HepG2 (cell line): ENCODE data around the gene SAPCD1. TPM values are rescaled to one million over a fixed set of nuclear protein-coding genes. Genes with fewer than 3 reads are reported as not detected.

Experiments used
- ATF4 ChIP-seq, 2 experiments: fragments of 450-650 bp in 1 of 2; sonication (generic) in 1 of 2; formaldehyde crosslinking; IDR thresholded peaks; 2 replicates each; pipeline versions ENCODE4 v1.5.0 to v1.8.0; 2020 to 2022; ENCODE audit warnings: mild to moderate bottlenecking in 1 of 2, missing genetic modification reagents in 1 of 2
- FOXO4 ChIP-seq: sonication (generic); formaldehyde crosslinking; conservative IDR thresholded peaks from 2 replicates; pipeline ENCODE4 v1.8.1; 2023; ENCODE audit warnings: missing genetic modification reagents
- FOXP1 ChIP-seq, 2 experiments: fragments of 450-650 bp in 1 of 2; IDR thresholded peaks; 2 replicates each; pipeline ENCODE4 v1.6.1; 2017 to 2018; ENCODE audit warnings: antibody characterized with exemption in 1 of 2
- HNF1A ChIP-seq, 2 experiments: sonication (generic) in 1 of 2; formaldehyde crosslinking in 1 of 2; IDR thresholded peaks; 2 replicates each; pipeline versions ENCODE4 v1.4.0 to v1.6.1; 2016 to 2020; ENCODE audit warnings: borderline replicate concordance in 1 of 2, low read depth in 1 of 2, mild to moderate bottlenecking in 1 of 2, missing genetic modification reagents in 1 of 2
- HOXA9 ChIP-seq: sonication (generic); formaldehyde crosslinking; IDR thresholded peaks from 2 replicates; pipeline ENCODE4 v1.8.1; 2022; ENCODE audit warnings: missing genetic modification reagents, mild to moderate bottlenecking, moderate library complexity, borderline replicate concordance
- POLR2G ChIP-seq: fragments of 200-400 bp; formaldehyde crosslinking; IDR thresholded peaks from 2 replicates; pipeline ENCODE4 v1.6.1; 2018; ENCODE audit warnings: mild to moderate bottlenecking, low read depth, low read length, moderate library complexity
- SNAPC5 ChIP-seq: sonication (generic); formaldehyde crosslinking; IDR thresholded peaks from 2 replicates; pipeline ENCODE4 v1.8.1; 2023; ENCODE audit warnings: mild to moderate bottlenecking, missing genetic modification reagents, borderline replicate concordance
- TCF7 ChIP-seq: sonication (generic); IDR thresholded peaks from 2 replicates; pipeline ENCODE4 v1.6.1; 2016; ENCODE audit warnings: antibody characterized with exemption, low read depth
- TGIF2 ChIP-seq: IDR thresholded peaks from 2 replicates; pipeline ENCODE4 v1.6.1; 2016; ENCODE audit warnings: control low read depth, missing compliant biosample characterization
- ZNF251 ChIP-seq: sonication (generic); formaldehyde crosslinking; IDR thresholded peaks from 2 replicates; pipeline ENCODE4 v1.9.0; 2021; ENCODE audit warnings: mild to moderate bottlenecking, missing genetic modification reagents
- ZNF329 ChIP-seq: sonication (generic); formaldehyde crosslinking; IDR thresholded peaks from 2 replicates; pipeline ENCODE4 v1.9.0; 2021; ENCODE audit warnings: low read depth, mild to moderate bottlenecking, missing genetic modification reagents
- ZNF362 ChIP-seq: sonication (generic); formaldehyde crosslinking; IDR thresholded peaks from 2 replicates; pipeline ENCODE4 v1.4.0; 2020; ENCODE audit warnings: missing genetic modification reagents, mild to moderate bottlenecking, borderline replicate concordance
- ZNF513 ChIP-seq: sonication (generic); formaldehyde crosslinking; conservative IDR thresholded peaks from 2 replicates; pipeline ENCODE4 v1.5.0; 2020; ENCODE audit warnings: missing genetic modification reagents
- ZNF557 ChIP-seq: sonication (generic); formaldehyde crosslinking; IDR thresholded peaks from 2 replicates; pipeline ENCODE4 v1.4.0; 2020; ENCODE audit warnings: missing genetic modification reagents
- ZNF75D ChIP-seq: sonication (generic); formaldehyde crosslinking; IDR thresholded peaks from 2 replicates; pipeline ENCODE4 v1.8.1; 2023; ENCODE audit warnings: missing genetic modification reagents, mild to moderate bottlenecking, borderline replicate concordance
- polyA plus RNA-seq, 8 experiments: library from polyadenylated mRNA; depleted of rRNA in 3 of 8; stranded (reverse) in 7 of 8; unstranded in 1 of 8; fragments of >200 nt; fragmentation: Illumina TruSeq in 4 of 8; extraction: Trizol in 4 of 8; gene quantifications; 2 replicates each; pipeline versions ENCODE4 v1.2.1 to v1.2.3, GENCODE V29; 2011 to 2016; ENCODE audit warnings: low read depth in 4 of 8, missing spikeins in 1 of 8, mixed read lengths in 1 of 8; ENCODE audit not compliant: insufficient read depth in 1 of 8
- total RNA-seq, 5 experiments: library from RNA; depleted of rRNA; stranded (reverse); fragments of >200 nt; fragmentation: Illumina TruSeq; extraction: Trizol; gene quantifications; 2 replicates each; pipeline ENCODE4 v1.2.3, GENCODE V29; 2016; ENCODE audit warnings: low read depth in 1 of 5

The SAPCD1 gene
- total and polyA plus RNA-seq, 2 of the 13 experiments (the other 11 are each of a cell fraction or from before 2014, with no cell fraction given), result 2.5 to 3.9 TPM

GRCh38 chr6:31736021-31736767, 26.3 kb upstream of the SAPCD1 start, which contains the start of gene CLIC1 (continued):
- TF ChIP-seq SNAPC5, result 0 out of 2 replicates have a peak, but pooled peaks have one; percentile 16
- TF ChIP-seq ZNF362 (CRISPR knock-in tag), result no peak
- peak; percentile 37 for TF ChIP-seq HNF1A (IDR thresholded peaks at IDR 0.05; ENCODE audit: low read depth)
- TF ChIP-seq HNF1A (CRISPR knock-in tag; IDR thresholded peaks at IDR 0.05; ENCODE audit: borderline replicate concordance), result peak; percentile 49; the same call in 1 of the 2 replicates
- 0 out of 2 replicates have a peak, but pooled peaks have one; percentile 52 for TF ChIP-seq ZNF329 (CRISPR knock-in tag)
- TF ChIP-seq TGIF2 (CRISPR knock-in tag), result peak; percentile 91
- 0 out of 2 replicates have a peak, but pooled peaks have one; percentile 34 for TF ChIP-seq TCF7
- no peak for TF ChIP-seq FOXO4 (CRISPR knock-in tag)
- TF ChIP-seq ZNF251 (CRISPR knock-in tag), result no peak
- no peak for TF ChIP-seq ZNF75D (CRISPR knock-in tag)
- 0 out of 2 replicates have a peak, but pooled peaks have one; percentile 72 for TF ChIP-seq HOXA9 (CRISPR knock-in tag)
- TF ChIP-seq FOXP1 (IDR thresholded peaks at IDR 0.05), result no peak
- TF ChIP-seq FOXP1 (CRISPR knock-in tag; IDR thresholded peaks at IDR 0.05), result peak; percentile 31; the same call in 1 of the 2 replicates
- no peak for TF ChIP-seq ZNF513 (CRISPR knock-in tag)
- 0 out of 2 replicates have a peak, but pooled peaks have one; percentile 27 for TF ChIP-seq ZNF557 (CRISPR knock-in tag)
- peak; percentile 95 for TF ChIP-seq POLR2G
- 0 out of 4 replicates have a peak, but pooled peaks of 1 of the 2 experiments have one; percentile 25 for TF ChIP-seq ATF4 (CRISPR knock-in tag; IDR thresholded peaks at IDR 0.05)
